HEK293 (cell line): Measurements from ENCODE around the gene GAA.

Experiments used
- BCL11B ChIP-seq: fragments of 450-650 bp; formaldehyde crosslinking; IDR thresholded peaks from 2 replicates; pipeline ENCODE4 v1.5.1; 2016; ENCODE audit warnings: low read depth, missing biosample characterization, missing genetic modification characterization
- CTCF ChIP-seq: fragments of 450-650 bp; formaldehyde crosslinking; IDR thresholded peaks from 2 replicates; pipeline ENCODE4 v1.5.1; 2016; ENCODE audit warnings: missing biosample characterization, missing genetic modification characterization
- MZF1 ChIP-seq: fragments of 450-650 bp; formaldehyde crosslinking; IDR thresholded peaks from 2 replicates; pipeline ENCODE4 v1.5.1; 2017; ENCODE audit warnings: missing biosample characterization, missing genetic modification characterization, borderline replicate concordance
- PBX3 ChIP-seq: sonication (generic); formaldehyde crosslinking; IDR thresholded peaks from 2 replicates; pipeline ENCODE4 v1.8.1; 2022; ENCODE audit warnings: mild to moderate bottlenecking, moderate library complexity, missing genetic modification reagents
- PRDM1 ChIP-seq: fragments of 450-650 bp; formaldehyde crosslinking; IDR thresholded peaks from 2 replicates; pipeline ENCODE4; 2016; ENCODE audit warnings: missing biosample characterization, missing genetic modification characterization
- REST ChIP-seq: fragments of 450-650 bp; formaldehyde crosslinking; IDR thresholded peaks from 2 replicates; pipeline ENCODE4 v1.5.1; 2016; ENCODE audit warnings: missing biosample characterization, missing genetic modification characterization
- ZBTB8A ChIP-seq: fragments of 450-650 bp; formaldehyde crosslinking; IDR thresholded peaks from 2 replicates; pipeline ENCODE4 v1.5.1; 2016; ENCODE audit warnings: missing biosample characterization, missing genetic modification characterization
- ZEB2 ChIP-seq: fragments of 450-650 bp; formaldehyde crosslinking; IDR thresholded peaks from 2 replicates; pipeline ENCODE4 v1.5.1; 2016; ENCODE audit warnings: missing biosample characterization, missing genetic modification characterization
- ZNF138 ChIP-seq: fragments of 450-650 bp; formaldehyde crosslinking; IDR thresholded peaks from 2 replicates; pipeline ENCODE4 v1.5.1; 2016; ENCODE audit warnings: missing biosample characterization, missing genetic modification characterization, borderline replicate concordance
- ZNF707 ChIP-seq: fragments of 450-650 bp; formaldehyde crosslinking; IDR thresholded peaks from 2 replicates; pipeline ENCODE4 v1.5.1; 2016; ENCODE audit warnings: missing biosample characterization, missing genetic modification characterization
- ZNF785 ChIP-seq: fragments of 450-650 bp; formaldehyde crosslinking; IDR thresholded peaks from 2 replicates; pipeline ENCODE4 v1.5.1; 2016; ENCODE audit warnings: missing biosample characterization, missing genetic modification characterization
- TF ChIP-seq, protein P1 (sequence below): fragments of 450-650 bp; formaldehyde crosslinking; IDR thresholded peaks from 2 replicates; pipeline ENCODE4 v1.5.1; 2016; ENCODE audit warnings: missing biosample characterization, missing genetic modification characterization
- TF ChIP-seq, protein P2 (sequence below): fragments of 450-650 bp; formaldehyde crosslinking; IDR thresholded peaks from 2 replicates; pipeline ENCODE4 v1.5.1; 2017; ENCODE audit warnings: missing biosample characterization, missing genetic modification characterization

DNA sequence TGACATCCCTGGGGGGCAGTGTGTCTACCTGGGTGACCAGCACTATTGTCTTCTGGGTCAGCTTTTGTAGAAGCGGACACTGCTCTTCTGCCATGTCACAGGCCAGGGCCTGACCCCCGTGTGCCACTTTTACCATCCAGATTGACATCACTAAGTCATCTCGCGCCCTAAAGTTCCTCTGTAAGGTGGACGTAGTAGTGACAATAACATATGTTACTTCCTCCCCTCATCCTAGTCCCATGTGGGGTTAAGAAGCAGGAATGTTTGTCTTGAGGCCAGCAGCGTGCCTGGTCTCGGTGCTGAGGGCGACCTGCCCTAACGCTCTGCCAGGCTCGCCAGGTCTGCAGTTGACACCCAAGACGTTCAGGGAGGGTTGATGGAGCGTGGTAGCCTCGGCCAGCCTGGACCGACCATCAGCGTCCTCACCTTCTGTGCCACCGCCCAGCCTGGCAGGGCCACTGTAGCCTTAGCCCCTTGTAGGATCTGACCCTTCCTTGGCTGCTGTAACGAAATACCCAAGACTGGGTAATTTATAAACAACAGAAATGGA lies 20.7 kb downstream of the GAA start:
- TF ChIP-seq REST (tag by site-specific recombination) (no peak), ZNF707 (tag by site-specific recombination) (no peak), ZBTB8A (tag by site-specific recombination) (no peak), CTCF (tag by site-specific recombination) (no peak), MZF1 (no peak), ZNF138 (tag by site-specific recombination) (no peak), ZEB2 (tag by site-specific recombination) (no peak), ZNF785 (tag by site-specific recombination) (no peak), PBX3 (CRISPR knock-in tag) (no peak), BCL11B (tag by site-specific recombination) (no peak), PRDM1 (no peak)
- TF ChIP-seq, protein P1, sequence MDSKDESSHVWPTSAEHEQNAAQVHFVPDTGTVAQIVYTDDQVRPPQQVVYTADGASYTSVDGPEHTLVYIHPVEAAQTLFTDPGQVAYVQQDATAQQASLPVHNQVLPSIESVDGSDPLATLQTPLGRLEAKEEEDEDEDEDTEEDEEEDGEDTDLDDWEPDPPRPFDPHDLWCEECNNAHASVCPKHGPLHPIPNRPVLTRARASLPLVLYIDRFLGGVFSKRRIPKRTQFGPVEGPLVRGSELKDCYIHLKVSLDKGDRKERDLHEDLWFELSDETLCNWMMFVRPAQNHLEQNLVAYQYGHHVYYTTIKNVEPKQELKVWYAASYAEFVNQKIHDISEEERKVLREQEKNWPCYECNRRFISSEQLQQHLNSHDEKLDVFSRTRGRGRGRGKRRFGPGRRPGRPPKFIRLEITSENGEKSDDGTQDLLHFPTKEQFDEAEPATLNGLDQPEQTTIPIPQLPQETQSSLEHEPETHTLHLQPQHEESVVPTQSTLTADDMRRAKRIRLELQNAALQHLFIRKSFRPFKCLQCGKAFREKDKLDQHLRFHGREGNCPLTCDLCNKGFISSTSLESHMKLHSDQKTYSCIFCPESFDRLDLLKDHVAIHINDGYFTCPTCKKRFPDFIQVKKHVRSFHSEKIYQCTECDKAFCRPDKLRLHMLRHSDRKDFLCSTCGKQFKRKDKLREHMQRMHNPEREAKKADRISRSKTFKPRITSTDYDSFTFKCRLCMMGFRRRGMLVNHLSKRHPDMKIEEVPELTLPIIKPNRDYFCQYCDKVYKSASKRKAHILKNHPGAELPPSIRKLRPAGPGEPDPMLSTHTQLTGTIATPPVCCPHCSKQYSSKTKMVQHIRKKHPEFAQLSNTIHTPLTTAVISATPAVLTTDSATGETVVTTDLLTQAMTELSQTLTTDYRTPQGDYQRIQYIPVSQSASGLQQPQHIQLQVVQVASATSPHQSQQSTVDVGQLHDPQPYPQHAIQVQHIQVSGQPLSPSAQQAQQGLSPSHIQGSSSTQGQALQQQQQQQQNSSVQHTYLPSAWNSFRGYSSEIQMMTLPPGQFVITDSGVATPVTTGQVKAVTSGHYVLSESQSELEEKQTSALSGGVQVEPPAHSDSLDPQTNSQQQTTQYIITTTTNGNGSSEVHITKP (tag by site-specific recombination), result no peak
- TF ChIP-seq, protein P2, sequence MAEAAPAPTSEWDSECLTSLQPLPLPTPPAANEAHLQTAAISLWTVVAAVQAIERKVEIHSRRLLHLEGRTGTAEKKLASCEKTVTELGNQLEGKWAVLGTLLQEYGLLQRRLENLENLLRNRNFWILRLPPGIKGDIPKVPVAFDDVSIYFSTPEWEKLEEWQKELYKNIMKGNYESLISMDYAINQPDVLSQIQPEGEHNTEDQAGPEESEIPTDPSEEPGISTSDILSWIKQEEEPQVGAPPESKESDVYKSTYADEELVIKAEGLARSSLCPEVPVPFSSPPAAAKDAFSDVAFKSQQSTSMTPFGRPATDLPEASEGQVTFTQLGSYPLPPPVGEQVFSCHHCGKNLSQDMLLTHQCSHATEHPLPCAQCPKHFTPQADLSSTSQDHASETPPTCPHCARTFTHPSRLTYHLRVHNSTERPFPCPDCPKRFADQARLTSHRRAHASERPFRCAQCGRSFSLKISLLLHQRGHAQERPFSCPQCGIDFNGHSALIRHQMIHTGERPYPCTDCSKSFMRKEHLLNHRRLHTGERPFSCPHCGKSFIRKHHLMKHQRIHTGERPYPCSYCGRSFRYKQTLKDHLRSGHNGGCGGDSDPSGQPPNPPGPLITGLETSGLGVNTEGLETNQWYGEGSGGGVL (tag by site-specific recombination), result no peak
